Stimulated activated naive CD8-positive, alpha-beta T cell treated with anti-CD3 and anti-CD28 coated beads, Interleukin-15, amount 100 ng/mL, for 72 hours (primary cell): ENCODE measurements around the gene CLSTN3.

Source experiments
- ATAC-seq: fragments of 150-1000 bp; cut with Tn5 transposase; 2 replicates; pipeline ENCODE4 v1.10.0; 2021; ENCODE audit warnings: mild to moderate bottlenecking, moderate library complexity
- DNase-seq, 2 donors: peaks; one replicate each; pipeline ENCODE4 v3.0.0; 2021 to 2022
- H3K27ac Mint-ChIP-seq, 2 donors: one replicate each; pipeline ENCODE4 v1.8.0; 2022; ENCODE audit warnings: mild to moderate bottlenecking in 2 of 2, mixed read lengths in 2 of 2, moderate library complexity in 2 of 2
- H3K27me3 Mint-ChIP-seq: one replicate; pipeline ENCODE4 v1.8.0; 2022; ENCODE audit warnings: mixed read lengths
- H3K4me1 Mint-ChIP-seq: one replicate; pipeline ENCODE4 v1.8.0; 2022; ENCODE audit warnings: mild to moderate bottlenecking, mixed read lengths
- H3K4me3 Mint-ChIP-seq, 2 donors: one replicate each; pipeline ENCODE4 v1.8.0; 2022; ENCODE audit warnings: mild to moderate bottlenecking in 2 of 2, mixed read lengths in 2 of 2, moderate library complexity in 1 of 2
- H3K9me3 Mint-ChIP-seq, 2 donors: one replicate each; pipeline ENCODE4 v1.8.0; 2022; ENCODE audit warnings: mixed read lengths in 2 of 2

The CLSTN3 gene

GRCh38 chr12:7129872-7130691 is at the start of gene CLSTN3:
Gene CLSTN3 (plus strand): TSS chr12:7130371. CDS start chr12:7130649, 278 bp downstream.
- H3K9me3 Mint-ChIP-seq: no peaks in the 10 kb centered on the region
- H3K4me3 Mint-ChIP-seq: peak within 1 kb of the TSS; percentile 91 to 93
- H3K27ac Mint-ChIP-seq: peak within 1 kb of the TSS; percentile 65 to 83
- ATAC-seq: peak; percentile 81
- DNase-seq: peak; percentile 77 to 85
- no peaks in the 10 kb centered on the region for H3K27me3 Mint-ChIP-seq
- H3K4me1 Mint-ChIP-seq: peaks cover 45% of the 10 kb centered on the region

GRCh38 chr12:7081037-7081436 is 49.1 kb upstream of the CLSTN3 start:
- DNase-seq: no peak
- Mint-ChIP-seq H3K27ac (no peak overlapping the region), H3K4me3 (no peak overlapping the region), H3K27me3 (no peaks in the 10 kb centered on the region), H3K9me3 (peaks cover 7 to 8% of the 10 kb centered on the region in 2 donors), H3K4me1 (no peaks in the 10 kb centered on the region)
- no peak for ATAC-seq

- Mint-ChIP-seq H3K9me3 (peaks cover 7 to 8% of the 10 kb centered on the region in 2 donors), H3K4me3 (no peak overlapping the region)
These were observed 47.0 kb upstream of the CLSTN3 start for GRCh38 chr12:7083125-7083524.

GRCh38 chr12:7089196-7089871 is 40.8 kb upstream of the CLSTN3 start:
- no peak for ATAC-seq
- no peak for DNase-seq
- H3K27me3 Mint-ChIP-seq: no peaks in the 10 kb centered on the region
- no peak overlapping the region for H3K27ac Mint-ChIP-seq
- H3K4me3 Mint-ChIP-seq: no peak overlapping the region
- peaks cover 17% of the 10 kb centered on the region for H3K4me1 Mint-ChIP-seq
- H3K9me3 Mint-ChIP-seq: no peaks in the 10 kb centered on the region

More at GRCh38 chr12:7083125-7083524, 47.0 kb upstream of the CLSTN3 start:
- DNase-seq: no peak
- H3K4me1 Mint-ChIP-seq: no peaks in the 10 kb centered on the region
- H3K27me3 Mint-ChIP-seq: no peaks in the 10 kb centered on the region
- no peak for ATAC-seq
- H3K27ac Mint-ChIP-seq: no peak overlapping the region

GRCh38 chr12:7090222-7090998 is 39.8 kb upstream of the CLSTN3 start:
- no peak for ATAC-seq
- H3K27ac Mint-ChIP-seq: no peak overlapping the region

GRCh38 chr12:7091171-7091570 is 39.0 kb upstream of the CLSTN3 start:
- Mint-ChIP-seq H3K4me3 (peak overlapping the region; percentile 43 to 54), H3K27ac (peak overlapping the region in 1 of 2 donors; percentile 50), H3K9me3 (no peaks in the 10 kb centered on the region), H3K4me1 (peaks cover 17% of the 10 kb centered on the region), H3K27me3 (no peaks in the 10 kb centered on the region)
- DNase-seq (no peak), ATAC-seq (no peak)

More at GRCh38 chr12:7090222-7090998, 39.8 kb upstream of the CLSTN3 start:
- H3K9me3 Mint-ChIP-seq: no peaks in the 10 kb centered on the region
- no peak overlapping the region for H3K4me3 Mint-ChIP-seq
- peaks cover 17% of the 10 kb centered on the region for H3K4me1 Mint-ChIP-seq
- no peak for DNase-seq
- H3K27me3 Mint-ChIP-seq: no peaks in the 10 kb centered on the region

GRCh38 chr12:7091660-7092228 is 38.4 kb upstream of the CLSTN3 start:
- Mint-ChIP-seq H3K4me1 (peaks cover 23% of the 10 kb centered on the region), H3K4me3 (peak overlapping the region; percentile 87 to 88), H3K27me3 (no peaks in the 10 kb centered on the region), H3K9me3 (no peaks in the 10 kb centered on the region), H3K27ac (peak overlapping the region; percentile 90 to 91)
- DNase-seq (no peak), ATAC-seq (peak; percentile 13)

- Mint-ChIP-seq H3K9me3 (no peaks in the 10 kb centered on the region), H3K27me3 (no peaks in the 10 kb centered on the region), H3K4me1 (peaks cover 23% of the 10 kb centered on the region), H3K4me3 (peak within 1 kb of the TSS; percentile 87 to 88), H3K27ac (peak within 1 kb of the TSS; percentile 90 to 91)
- DNase-seq (peak; percentile 57 to 65), ATAC-seq (peak; percentile 77)
These were observed 37.8 kb upstream of the CLSTN3 start, which contains the start of gene C1R for GRCh38 chr12:7092229-7092985. Gene C1R (minus strand): TSS chr12:7092445. CDS start chr12:7092388, 57 bp downstream.

- ATAC-seq: peak; percentile 3
- no peak for DNase-seq
- Mint-ChIP-seq H3K4me1 (peaks cover 23% of the 10 kb centered on the region), H3K27me3 (no peaks in the 10 kb centered on the region), H3K4me3 (no peak overlapping the region), H3K9me3 (no peaks in the 10 kb centered on the region), H3K27ac (no peak overlapping the region)
These were observed 37.1 kb upstream of the CLSTN3 start for GRCh38 chr12:7092986-7093460.

GRCh38 chr12:7093486-7093885 is 36.7 kb upstream of the CLSTN3 start:
- H3K27ac Mint-ChIP-seq: no peak overlapping the region
- H3K27me3 Mint-ChIP-seq: no peaks in the 10 kb centered on the region
- H3K9me3 Mint-ChIP-seq: no peaks in the 10 kb centered on the region
- no peak for ATAC-seq
- DNase-seq: no peak
- H3K4me1 Mint-ChIP-seq: peaks cover 23% of the 10 kb centered on the region
- no peak overlapping the region for H3K4me3 Mint-ChIP-seq

GRCh38 chr12:7093892-7094291 is 36.3 kb upstream of the CLSTN3 start:
- Mint-ChIP-seq H3K27ac (no peak overlapping the region), H3K4me3 (no peak overlapping the region), H3K9me3 (no peaks in the 10 kb centered on the region), H3K27me3 (no peaks in the 10 kb centered on the region), H3K4me1 (peaks cover 23% of the 10 kb centered on the region)
- DNase-seq: no peak
- ATAC-seq: no peak

- H3K4me1 Mint-ChIP-seq: peaks cover 26% of the 10 kb centered on the region
- no peaks in the 10 kb centered on the region for H3K9me3 Mint-ChIP-seq
- H3K27ac Mint-ChIP-seq: peak overlapping the region in 1 of 2 donors; percentile 77
- DNase-seq (no peak), ATAC-seq (no peak)
- H3K4me3 Mint-ChIP-seq: no peak overlapping the region
- no peaks in the 10 kb centered on the region for H3K27me3 Mint-ChIP-seq
These were observed 33.9 kb upstream of the CLSTN3 start for GRCh38 chr12:7096006-7096932.

- no peaks in the 10 kb centered on the region for H3K9me3 Mint-ChIP-seq
- DNase-seq (no peak), ATAC-seq (no peak)
- no peaks in the 10 kb centered on the region for H3K27me3 Mint-ChIP-seq
- no peak overlapping the region for H3K4me3 Mint-ChIP-seq
- no peak overlapping the region for H3K27ac Mint-ChIP-seq
- peaks cover 21% of the 10 kb centered on the region for H3K4me1 Mint-ChIP-seq
These were observed 33.2 kb upstream of the CLSTN3 start for GRCh38 chr12:7096979-7097378.
